ENCODE measurements around the gene SP6.

SP6 gene

DNA sequence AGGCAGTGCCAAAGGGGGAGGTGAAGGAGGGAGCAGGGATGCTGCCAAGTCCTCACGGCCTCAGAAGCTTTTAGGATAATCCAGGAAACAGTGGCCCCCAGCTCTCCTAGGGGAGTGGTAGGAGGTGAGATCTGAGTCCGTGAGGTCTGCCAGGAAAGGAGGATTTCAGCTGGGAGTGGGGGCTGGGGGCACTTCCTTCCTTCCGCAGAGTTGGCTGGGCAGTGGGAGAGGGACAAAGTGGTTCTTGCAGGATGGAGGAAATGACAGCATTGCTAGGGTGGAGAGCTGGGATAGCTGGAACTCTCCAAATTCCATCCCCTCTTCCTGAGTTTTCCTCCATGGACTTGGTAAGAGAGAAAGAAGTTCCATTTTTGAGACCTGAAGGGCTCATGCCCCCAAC is 4.8 kb upstream of the SP6 start:
- in situ Hi-C loops (cut with HindIII; ENCODE audit: low sequenced_read_pairs), result loop anchor here (5.0 kb wide), 1 partner anchor 87 kb away; the partner anchor contains the start of gene PNPO
- H3K4me3 ChIP-seq (ENCODE audit: low read depth, low read length), result no peak overlapping the region
- DNase-seq (ENCODE audit: low read depth), result no peak
- TF ChIP-seq, protein P1, sequence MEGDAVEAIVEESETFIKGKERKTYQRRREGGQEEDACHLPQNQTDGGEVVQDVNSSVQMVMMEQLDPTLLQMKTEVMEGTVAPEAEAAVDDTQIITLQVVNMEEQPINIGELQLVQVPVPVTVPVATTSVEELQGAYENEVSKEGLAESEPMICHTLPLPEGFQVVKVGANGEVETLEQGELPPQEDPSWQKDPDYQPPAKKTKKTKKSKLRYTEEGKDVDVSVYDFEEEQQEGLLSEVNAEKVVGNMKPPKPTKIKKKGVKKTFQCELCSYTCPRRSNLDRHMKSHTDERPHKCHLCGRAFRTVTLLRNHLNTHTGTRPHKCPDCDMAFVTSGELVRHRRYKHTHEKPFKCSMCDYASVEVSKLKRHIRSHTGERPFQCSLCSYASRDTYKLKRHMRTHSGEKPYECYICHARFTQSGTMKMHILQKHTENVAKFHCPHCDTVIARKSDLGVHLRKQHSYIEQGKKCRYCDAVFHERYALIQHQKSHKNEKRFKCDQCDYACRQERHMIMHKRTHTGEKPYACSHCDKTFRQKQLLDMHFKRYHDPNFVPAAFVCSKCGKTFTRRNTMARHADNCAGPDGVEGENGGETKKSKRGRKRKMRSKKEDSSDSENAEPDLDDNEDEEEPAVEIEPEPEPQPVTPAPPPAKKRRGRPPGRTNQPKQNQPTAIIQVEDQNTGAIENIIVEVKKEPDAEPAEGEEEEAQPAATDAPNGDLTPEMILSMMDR (IDR thresholded peaks at IDR 0.05; ENCODE audit: low read depth, low read length, missing control alignments), result no peak

DNA sequence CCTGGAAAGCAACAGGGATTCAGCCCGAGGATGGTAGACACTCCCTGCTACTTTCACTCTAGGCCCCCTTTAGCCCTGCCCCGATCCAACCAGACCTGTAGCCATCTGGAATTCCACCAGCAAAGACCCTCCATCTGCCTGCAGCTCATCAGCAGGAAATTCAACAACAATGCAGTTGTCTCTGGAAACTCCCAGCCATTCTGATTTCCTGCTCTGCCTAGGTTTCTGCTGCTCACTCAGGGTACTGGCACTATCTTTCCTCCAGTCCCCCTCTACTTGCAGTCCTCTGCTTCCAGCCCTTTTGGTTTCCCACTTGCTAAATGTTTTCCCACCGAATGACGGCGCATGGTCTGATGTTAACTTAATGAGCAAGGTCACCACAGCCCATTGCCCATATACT is 2.7 kb upstream of the SP6 start:
- in situ Hi-C loops (cut with HindIII; ENCODE audit: low sequenced_read_pairs), result no loop called here
- DNase-seq (ENCODE audit: low read depth), result no peak
- H3K4me3 ChIP-seq (ENCODE audit: low read depth, low read length), result no peak overlapping the region
- TF ChIP-seq, protein P1 (IDR thresholded peaks at IDR 0.05; ENCODE audit: low read depth, low read length, missing control alignments), result no peak

DNA sequence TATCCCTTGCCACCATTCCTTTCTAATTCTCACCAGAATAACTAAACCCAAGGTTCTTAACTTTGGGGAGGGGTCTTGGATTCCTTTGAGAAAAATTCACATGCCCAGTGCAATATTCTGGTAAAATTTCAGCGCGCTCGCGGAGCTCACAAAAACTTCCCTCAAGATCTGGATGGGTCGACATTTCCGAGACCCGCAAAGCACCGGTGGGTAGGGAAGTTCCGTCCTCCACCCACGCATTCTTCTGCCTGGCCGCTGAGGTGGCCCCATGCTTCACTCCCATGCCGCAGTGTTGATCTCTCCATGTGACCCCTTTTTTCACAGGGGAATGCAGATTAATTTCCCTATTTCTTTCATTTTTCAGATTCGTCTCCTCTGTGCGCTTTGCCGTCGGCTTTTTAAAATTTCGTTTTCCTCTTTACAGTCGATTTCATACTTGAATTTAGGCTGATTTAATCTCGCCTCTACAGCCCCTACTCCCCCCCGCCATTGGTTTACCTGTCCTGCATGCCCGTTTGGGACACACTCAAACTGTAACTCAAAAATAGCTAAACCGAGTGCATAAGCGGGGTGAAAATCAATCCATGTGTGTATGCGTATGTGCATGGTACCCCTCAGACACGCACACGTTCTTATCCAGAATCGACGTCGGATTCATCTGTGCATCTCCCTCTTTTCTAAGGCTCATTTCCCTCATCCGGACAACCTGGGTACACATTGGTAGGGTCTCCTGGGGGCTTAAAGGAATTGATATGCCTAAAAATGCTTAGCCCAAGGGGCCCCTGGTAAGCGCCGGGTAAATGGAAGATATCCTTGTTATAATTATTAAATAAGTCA is 1.4 kb upstream of the SP6 start:
- no peak overlapping the region for H3K4me3 ChIP-seq (ENCODE audit: low read depth, low read length)
- TF ChIP-seq, protein P1 (IDR thresholded peaks at IDR 0.05; ENCODE audit: low read depth, low read length, missing control alignments), result no peak
- in situ Hi-C loops (cut with HindIII; ENCODE audit: low sequenced_read_pairs), result no loop called here
- DNase-seq (ENCODE audit: low read depth), result no peak

- in situ Hi-C loops (cut with HindIII; ENCODE audit: low sequenced_read_pairs), result no loop called here
- H3K4me3 ChIP-seq (ENCODE audit: low read depth, low read length), result no peak overlapping the region
- TF ChIP-seq, protein P1 (IDR thresholded peaks at IDR 0.05; ENCODE audit: low read depth, low read length, missing control alignments), result no peak
- no peak for DNase-seq (ENCODE audit: low read depth)
Measured at GRCh38 chr17:47851764-47852112, 775 bp upstream of the SP6 start.

GRCh38 chr17:47850373-47850691 is 631 bp downstream of the SP6 start:
- in situ Hi-C loops (cut with HindIII; ENCODE audit: low sequenced_read_pairs), result no loop called here
- DNase-seq (ENCODE audit: low read depth), result no peak
- TF ChIP-seq, protein P1 (IDR thresholded peaks at IDR 0.05; ENCODE audit: low read depth, low read length, missing control alignments), result no peak
- no peak overlapping the region for H3K4me3 ChIP-seq (ENCODE audit: low read depth, low read length)

DNA sequence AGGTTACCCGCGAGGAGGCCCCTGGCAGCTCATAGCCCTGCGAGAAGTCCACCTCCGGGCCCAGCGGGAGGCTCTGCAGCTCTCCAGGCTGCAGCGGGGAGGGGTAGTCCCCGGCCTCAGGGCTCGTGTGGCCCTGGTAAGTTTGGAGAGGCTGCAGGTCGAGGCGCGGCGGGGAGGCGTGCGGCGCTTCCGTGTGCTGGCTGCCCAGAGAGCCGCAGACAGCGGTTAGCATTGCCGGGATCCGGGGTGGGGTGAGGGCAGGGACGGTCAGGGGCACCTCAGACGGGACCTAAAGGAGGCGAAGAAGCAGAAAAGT is 2.8 kb downstream of the SP6 start:
- in situ Hi-C loops (cut with HindIII; ENCODE audit: low sequenced_read_pairs), result no loop called here
- no peak for DNase-seq (ENCODE audit: low read depth)
- no peak overlapping the region for H3K4me3 ChIP-seq (ENCODE audit: low read depth, low read length)
- TF ChIP-seq, protein P1 (IDR thresholded peaks at IDR 0.05; ENCODE audit: low read depth, low read length, missing control alignments), result no peak

All from astrocyte of the cerebellum (primary cell).